Activated CD4-positive, CD25-positive, alpha-beta regulatory T cell treated with anti-CD3 and anti-CD28 coated beads, Interleukin-2, amount 50 U/mL, for 24 hours (primary cell): ENCODE measurements around the gene UBXN6.

ENCODE experiments used
- ATAC-seq, 2 donors: fragments of 150-1000 bp; cut with Tn5 transposase; one replicate each; pipeline ENCODE4 v1.10.0; 2021; ENCODE audit warnings: mild to moderate bottlenecking in 1 of 2, moderate library complexity in 1 of 2

UBXN6 gene

GRCh38 chr19:4439243-4439642 lies 18.4 kb downstream of the UBXN6 start:
- no peak for ATAC-seq

GRCh38 chr19:4437103-4437502 lies 20.5 kb downstream of the UBXN6 start:
- no peak for ATAC-seq

- no peak for ATAC-seq
Measured at GRCh38 chr19:4436231-4436630, 21.4 kb downstream of the UBXN6 start.

- no peak for ATAC-seq
Measured at GRCh38 chr19:4434391-4434790, 23.2 kb downstream of the UBXN6 start.

GRCh38 chr19:4432918-4433506 lies 24.6 kb downstream of the UBXN6 start:
- ATAC-seq = no peak

- no peak for ATAC-seq
Measured at GRCh38 chr19:4431808-4432674, 25.6 kb downstream of the UBXN6 start.

- no peak for ATAC-seq
Measured at GRCh38 chr19:4431296-4431695, 26.3 kb downstream of the UBXN6 start.

- peak; percentile 48 to 59 for ATAC-seq
Measured at GRCh38 chr19:4430760-4431159, 26.8 kb downstream of the UBXN6 start.

GRCh38 chr19:4429771-4430171 lies 27.8 kb downstream of the UBXN6 start:
- no peak for ATAC-seq

- ATAC-seq = no peak
Measured at GRCh38 chr19:4429256-4429655, 28.3 kb downstream of the UBXN6 start.

GRCh38 chr19:4428326-4428975 lies 29.1 kb downstream of the UBXN6 start:
- ATAC-seq = no peak

- ATAC-seq = no peak
Measured at GRCh38 chr19:4425537-4425936, 32.1 kb downstream of the UBXN6 start.

GRCh38 chr19:4423416-4424126 lies 34.0 kb downstream of the UBXN6 start:
- no peak for ATAC-seq

GRCh38 chr19:4416268-4416667 lies 41.3 kb downstream of the UBXN6 start:
- ATAC-seq = no peak

GRCh38 chr19:4415352-4415751 lies 42.2 kb downstream of the UBXN6 start:
- no peak for ATAC-seq

GRCh38 chr19:4414800-4415321 lies 42.7 kb downstream of the UBXN6 start:
- no peak for ATAC-seq

- no peak for ATAC-seq
Measured at GRCh38 chr19:4414144-4414799, 43.3 kb downstream of the UBXN6 start.

GRCh38 chr19:4413588-4413987 lies 44.0 kb downstream of the UBXN6 start:
- no peak for ATAC-seq

- ATAC-seq = no peak
Measured at GRCh38 chr19:4409123-4409933, 48.3 kb downstream of the UBXN6 start.

GRCh38 chr19:4406626-4407025 lies 51.0 kb downstream of the UBXN6 start:
- no peak for ATAC-seq

- ATAC-seq = no peak
Measured at GRCh38 chr19:4405977-4406376, 51.6 kb downstream of the UBXN6 start.
